Stimulated activated CD4-positive, alpha-beta T cell treated with anti-CD3 and anti-CD28 coated beads, Interleukin-2, amount 100 ng/mL, for 4 hours (primary cell): ENCODE measurements around the gene TFF1.

Experiments
- DNase-seq: peaks from one replicate; pipeline ENCODE4 v3.0.0-alpha.2; 2020; ENCODE audit warnings: low read depth

The TFF1 gene

GRCh38 chr21:42398436-42399028, 32.2 kb upstream of the TFF1 start:
- DNase-seq: no peak

- no peak for DNase-seq
Observed at GRCh38 chr21:42397746-42398394, 31.5 kb upstream of the TFF1 start.

- no peak for DNase-seq
Observed at GRCh38 chr21:42396799-42397745, 30.7 kb upstream of the TFF1 start.

- no peak for DNase-seq
Observed at GRCh38 chr21:42395905-42396651, 29.7 kb upstream of the TFF1 start, which contains the start of gene TMPRSS3. Gene TMPRSS3, minus strand, starts transcription at chr21:42396052. Its CDS starts 635 bp downstream, at chr21:42395417.

GRCh38 chr21:42395302-42395701, 29.0 kb upstream of the TFF1 start:
- DNase-seq: no peak

- DNase-seq: no peak
Observed at GRCh38 chr21:42393443-42393950, 27.2 kb upstream of the TFF1 start.

GRCh38 chr21:42392731-42393442, 26.6 kb upstream of the TFF1 start:
- DNase-seq: no peak

- DNase-seq: no peak
Observed at GRCh38 chr21:42391297-42391696, 25.0 kb upstream of the TFF1 start.

GRCh38 chr21:42390696-42391095, 24.4 kb upstream of the TFF1 start:
- DNase-seq: no peak

GRCh38 chr21:42390193-42390592, 23.9 kb upstream of the TFF1 start:
- DNase-seq: no peak

GRCh38 chr21:42389449-42389835, 23.1 kb upstream of the TFF1 start:
- DNase-seq: no peak

GRCh38 chr21:42388740-42389448, 22.6 kb upstream of the TFF1 start:
- DNase-seq: no peak

GRCh38 chr21:42387843-42388340, 21.6 kb upstream of the TFF1 start:
- DNase-seq: no peak

GRCh38 chr21:42387164-42387563, 20.8 kb upstream of the TFF1 start:
- no peak for DNase-seq

GRCh38 chr21:42386034-42386591, 19.8 kb upstream of the TFF1 start:
- no peak for DNase-seq

- DNase-seq: no peak
Observed at GRCh38 chr21:42385619-42386018, 19.3 kb upstream of the TFF1 start.

GRCh38 chr21:42384989-42385388, 18.7 kb upstream of the TFF1 start:
- DNase-seq: no peak

- no peak for DNase-seq
Observed at GRCh38 chr21:42384156-42384945, 18.0 kb upstream of the TFF1 start.

- DNase-seq: no peak
Observed at GRCh38 chr21:42383331-42383730, 17.0 kb upstream of the TFF1 start.
